Peyer's patch (tissue), 4 donors: ENCODE data around the gene NGEF.

Experiments
- CTCF ChIP-seq, 6 experiments: fragments of 450-650 bp in 4 of 6; fragments of 200-600 bp in 2 of 6; sonication (generic) in 1 of 6; IDR thresholded peaks; one replicate each; pipeline ENCODE4 v1.5.1; 2017 to 2019; ENCODE audit warnings: antibody characterized with exemption in 6 of 6, mild to moderate bottlenecking in 3 of 6, moderate library complexity in 1 of 6
- POLR2A ChIP-seq, 2 donors: fragments of 450-650 bp; IDR thresholded peaks; one replicate each; pipeline ENCODE4 v1.5.1; 2017; ENCODE audit warnings: antibody characterized with exemption in 2 of 2, mild to moderate bottlenecking in 2 of 2, moderate library complexity in 2 of 2

- TF ChIP-seq CTCF (IDR thresholded peaks at IDR 0.05) (no peak), POLR2A (IDR thresholded peaks at IDR 0.05) (no peak)
Observed at GRCh38 chr2:233044974-233045605, 32.0 kb upstream of the NGEF start.
